Hepatocyte (in vitro differentiated cells): ENCODE data around the gene MAP3K8. TPM values are rescaled to one million over a fixed set of nuclear protein-coding genes. Genes with fewer than 3 reads are reported as not detected.

Experiments used
- DNase-seq: peaks from one replicate; pipeline ENCODE4 v3.0.0-alpha.2; 2016; ENCODE audit warnings: low spot score
- H2AFZ ChIP-seq: fragments of 200-600 bp; sonication (generic); 2 replicates; pipeline ENCODE4 v1.6.0; 2016; ENCODE audit warnings: antibody characterized with exemption, mild to moderate bottlenecking
- H3K27ac ChIP-seq: fragments of 200-600 bp; sonication (generic); 2 replicates; pipeline ENCODE4 v1.5.1; 2016; ENCODE audit warnings: mild to moderate bottlenecking
- H3K27me3 ChIP-seq: fragments of 200-600 bp; sonication (generic); 2 replicates; pipeline ENCODE4 v1.6.1; 2016
- H3K36me3 ChIP-seq: fragments of 200-600 bp; sonication (generic); replicated peaks from 2 replicates; pipeline ENCODE4 v1.5.1; 2016; ENCODE audit warnings: low read depth; ENCODE audit not compliant: insufficient read depth
- H3K4me1 ChIP-seq: fragments of 200-600 bp; sonication (generic); 2 replicates; pipeline ENCODE4 v1.5.1; 2016; ENCODE audit warnings: mild to moderate bottlenecking, moderate library complexity; ENCODE audit not compliant: insufficient read depth
- H3K4me2 ChIP-seq: fragments of 200-600 bp; sonication (generic); 2 replicates; pipeline ENCODE4 v1.6.0; 2016
- H3K4me3 ChIP-seq: fragments of 200-600 bp; sonication (generic); 2 replicates; pipeline ENCODE4 v1.5.1; 2016; ENCODE audit warnings: mild to moderate bottlenecking
- H3K79me2 ChIP-seq: fragments of 200-600 bp; sonication (generic); 2 replicates; pipeline ENCODE4 v1.6.0; 2017; ENCODE audit warnings: mild to moderate bottlenecking
- H3K9me2 ChIP-seq: fragments of 200-600 bp; sonication (generic); replicated peaks from 2 replicates; pipeline ENCODE4 v1.6.0; 2017; ENCODE audit warnings: mild to moderate bottlenecking; ENCODE audit not compliant: insufficient read depth
- H3K9me3 ChIP-seq: fragments of 200-600 bp; sonication (generic); 2 replicates; pipeline ENCODE4 v1.5.1; 2016; ENCODE audit warnings: low read depth, mild to moderate bottlenecking
- H4K20me1 ChIP-seq: fragments of 200-600 bp; sonication (generic); 2 replicates; pipeline ENCODE4 v1.6.0; 2016; ENCODE audit warnings: mild to moderate bottlenecking; ENCODE audit not compliant: insufficient read depth, poor library complexity, severe bottlenecking
- CTCF ChIP-seq: fragments of 200-600 bp; sonication (generic); IDR thresholded peaks from 2 replicates; pipeline ENCODE4 v1.5.1; 2016; ENCODE audit warnings: antibody characterized with exemption, mild to moderate bottlenecking; ENCODE audit not compliant: poor library complexity
- EZH2 ChIP-seq: fragments of 200-600 bp; sonication (generic); IDR thresholded peaks from 2 replicates; pipeline ENCODE4 v1.6.1; 2016; ENCODE audit warnings: antibody characterized with exemption, mild to moderate bottlenecking, borderline replicate concordance
- EZH2phosphoT487 ChIP-seq: fragments of 200-600 bp; sonication (generic); IDR thresholded peaks from one replicate; pipeline ENCODE4 v1.6.1; 2018; ENCODE audit warnings: antibody characterized with exemption, mild to moderate bottlenecking, low read depth, moderate library complexity; ENCODE audit not compliant: unreplicated experiment, severe bottlenecking
- WGBS: methylation state at CpG from one replicate; pipeline ENCODE4 v1.1.6; 2016; ENCODE audit warnings: low lambda C conversion rate; ENCODE audit errors: missing lambda C conversion rate; 5-methylcytosine and 5-hydroxymethylcytosine counted together
- polyA plus RNA-seq: library from polyadenylated mRNA; unstranded; fragments of >200 nt; fragmentation: Nextera tagmentation; extraction: Ambion mirVana; gene quantifications from 2 replicates; pipeline ENCODE4 v1.2.1, GENCODE V29; 2016
- total RNA-seq: library from RNA; depleted of rRNA; stranded (reverse); fragments of >200 nt; gene quantifications from 2 replicates; pipeline ENCODE4 v1.2.3, GENCODE V29; 2014

Gene MAP3K8
- total and polyA plus RNA-seq, 2 experiments from 2014 or later: 23.0 to 40.0 TPM

DNA sequence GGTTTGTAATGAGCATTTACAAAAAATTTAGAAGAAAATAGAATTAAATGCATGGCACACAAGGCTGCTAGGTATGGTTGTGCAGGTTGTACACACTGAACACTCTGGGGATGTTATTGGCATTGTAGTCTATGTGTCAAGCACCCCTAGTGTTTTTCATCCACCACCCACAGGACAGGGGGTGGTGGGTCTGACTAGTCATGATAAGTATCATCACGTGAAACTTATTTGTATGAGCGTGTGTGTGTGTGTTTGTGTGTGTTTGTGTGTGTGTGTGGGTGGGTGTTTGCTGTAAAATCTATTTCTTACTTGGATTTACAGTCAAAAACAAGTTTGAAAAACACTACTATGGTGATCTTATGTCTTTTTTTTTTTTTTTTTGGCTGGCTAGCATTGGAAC, 66.5 kb downstream of the MAP3K8 start:
- Histone ChIP-seq H2AFZ (no peak overlapping the region), H4K20me1 (no peaks in the 10 kb centered on the region), H3K9me2 (no peaks in the 10 kb centered on the region), H3K4me2 (no peak overlapping the region), H3K79me2 (no peaks in the 10 kb centered on the region), H3K9me3 (no peaks in the 10 kb centered on the region), H3K27ac (no peak overlapping the region), H3K4me1 (no peaks in the 10 kb centered on the region), H3K36me3 (no peaks in the 10 kb centered on the region), H3K27me3 (no peaks in the 10 kb centered on the region), H3K4me3 (no peak overlapping the region)
- TF ChIP-seq CTCF (no peak), EZH2 (no peak), EZH2phosphoT487 (no peak)
- WGBS: 95% methylated on average over 2 of the region's 2 CpGs
- no peak for DNase-seq

DNA sequence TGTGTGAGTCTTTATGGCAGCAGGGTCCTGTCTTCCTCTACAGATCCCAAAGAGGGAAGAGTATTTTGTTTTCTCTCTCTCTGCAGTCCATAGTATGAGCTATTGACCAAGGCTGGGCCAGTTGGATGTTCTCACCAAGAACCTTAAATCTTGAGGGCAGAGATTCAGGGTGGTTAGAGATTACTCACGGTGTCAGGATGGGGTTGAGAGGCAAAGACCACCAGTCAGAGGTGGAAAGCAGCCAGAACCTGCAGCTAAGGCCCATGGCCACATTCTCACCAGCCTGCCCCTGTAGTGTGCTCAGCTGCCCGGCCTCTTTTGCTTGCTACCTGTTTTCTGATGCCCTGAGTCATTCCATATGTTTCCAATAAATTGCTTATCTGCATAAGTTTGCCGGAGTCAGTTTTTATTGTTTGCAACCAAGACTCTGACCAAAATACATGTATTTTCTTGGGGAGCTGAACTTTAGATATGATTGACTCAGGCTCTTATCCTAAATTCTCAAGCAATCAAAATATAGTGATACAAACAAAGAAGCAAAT, 67.0 kb downstream of the MAP3K8 start:
- no peaks in the 10 kb centered on the region for H3K79me2 ChIP-seq
- no peak overlapping the region for H3K4me2 ChIP-seq

DNA sequence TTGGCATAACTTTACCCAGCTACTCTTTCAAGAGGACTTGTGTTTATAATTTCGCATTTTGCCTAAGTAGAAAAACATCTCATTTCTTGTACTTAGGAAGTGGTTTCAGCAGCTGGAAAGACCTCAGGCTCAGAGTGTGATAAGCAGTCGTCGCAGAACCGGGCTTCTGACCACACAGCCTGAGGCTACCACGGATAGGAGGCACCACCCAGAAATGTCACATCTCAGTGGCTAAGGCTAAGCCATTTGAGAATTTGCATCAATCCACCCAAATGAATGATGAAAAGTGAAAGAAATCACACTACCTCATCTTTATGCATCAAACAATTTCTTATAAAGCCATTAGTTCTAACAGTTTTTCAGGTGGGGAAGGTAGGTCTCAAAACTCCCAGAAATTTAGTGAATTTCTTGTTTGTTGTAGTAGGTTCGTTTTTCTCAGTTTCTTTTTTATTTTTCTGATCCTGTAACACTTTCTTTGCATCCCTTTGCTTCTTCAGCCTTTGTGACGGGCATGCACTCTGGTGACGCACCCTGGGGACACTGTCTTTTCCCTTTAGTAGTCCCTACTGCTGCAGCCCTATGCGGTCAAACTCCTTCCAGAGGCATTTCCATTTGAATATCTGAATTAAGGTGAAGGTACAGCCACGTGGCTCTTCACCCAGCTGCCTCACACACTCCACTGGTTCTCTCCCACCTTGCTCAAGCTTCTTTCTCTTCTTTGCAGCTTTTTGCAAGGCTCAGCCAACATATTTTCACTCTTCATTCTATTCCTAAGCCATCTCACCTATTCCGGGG, 68.5 kb downstream of the MAP3K8 start:
- H3K9me3 ChIP-seq: no peaks in the 10 kb centered on the region
- no peaks in the 10 kb centered on the region for H4K20me1 ChIP-seq
- H3K4me3 ChIP-seq: no peak overlapping the region
- WGBS: 58% methylated on average over 11 of the region's 11 CpGs
- no peak overlapping the region for H3K4me2 ChIP-seq
- H3K27ac ChIP-seq: no peak overlapping the region
- no peaks in the 10 kb centered on the region for H3K36me3 ChIP-seq
- DNase-seq: no peak
- H3K4me1 ChIP-seq: no peaks in the 10 kb centered on the region
- no peak for TF ChIP-seq CTCF
- H2AFZ ChIP-seq: no peak overlapping the region
- H3K79me2 ChIP-seq: no peaks in the 10 kb centered on the region
- H3K9me2 ChIP-seq: no peaks in the 10 kb centered on the region
- no peaks in the 10 kb centered on the region for H3K27me3 ChIP-seq

More for the DNA sequence above, 67.0 kb downstream of the MAP3K8 start:
- Histone ChIP-seq H3K27ac (no peak overlapping the region), H3K36me3 (no peaks in the 10 kb centered on the region), H3K9me2 (no peaks in the 10 kb centered on the region), H3K4me3 (no peak overlapping the region), H3K4me1 (no peaks in the 10 kb centered on the region), H2AFZ (no peak overlapping the region), H3K27me3 (no peaks in the 10 kb centered on the region), H4K20me1 (no peaks in the 10 kb centered on the region), H3K9me3 (no peaks in the 10 kb centered on the region)
- TF ChIP-seq EZH2 (no peak), CTCF (no peak), EZH2phosphoT487 (no peak)
- no peak for DNase-seq
- 43% methylated on average over 3 of the region's 3 CpGs for WGBS
